SK-N-SH treated with all-trans-retinoic acid at 6 μM for 48 hours (cell line): ENCODE results near the gene FAM83E.

ENCODE experiments used
- ATAC-seq: fragments of 200-7000 bp; cut with Tn5 transposase; 3 replicates; pipeline ENCODE4 v1.9.1; 2020; ENCODE audit warnings: mild to moderate bottlenecking, moderate library complexity
- ARNTL ChIP-seq: fragments of 450-650 bp; formaldehyde crosslinking; IDR thresholded peaks from 2 replicates; pipeline ENCODE4 v1.5.0; 2020; ENCODE audit warnings: low read depth, mild to moderate bottlenecking, moderate library complexity, borderline replicate concordance
- BACH2 ChIP-seq: fragments of 250-450 bp; sonication (Bioruptor Pico); IDR thresholded peaks from 2 replicates; pipeline ENCODE4 v1.9.0; 2021; ENCODE audit warnings: mild to moderate bottlenecking, borderline replicate concordance
- CSDC2 ChIP-seq: fragments of 250-450 bp; sonication (Bioruptor Pico); IDR thresholded peaks from 2 replicates; pipeline ENCODE4 v1.5.0; 2020; ENCODE audit warnings: mild to moderate bottlenecking, moderate library complexity
- CSRNP3 ChIP-seq: fragments of 250-450 bp; sonication (Bioruptor Pico); IDR thresholded peaks from 2 replicates; pipeline ENCODE4 v1.5.1; 2021; ENCODE audit warnings: mild to moderate bottlenecking, moderate library complexity
- GLIS3 ChIP-seq: fragments of 250-450 bp; sonication (Bioruptor Pico); IDR thresholded peaks from 2 replicates; pipeline ENCODE4 v1.5.0; 2020; ENCODE audit warnings: mild to moderate bottlenecking, moderate library complexity
- ISL1 ChIP-seq: fragments of 250-450 bp; sonication (Bioruptor Pico); IDR thresholded peaks from 2 replicates; pipeline ENCODE4 v2.1.2; 2022; ENCODE audit warnings: mild to moderate bottlenecking, moderate library complexity
- OSR1 ChIP-seq: fragments of 250-450 bp; sonication (Bioruptor Pico); IDR thresholded peaks from 2 replicates; pipeline ENCODE4 v1.8.0; 2022; ENCODE audit warnings: moderate library complexity, mild to moderate bottlenecking, inconsistent platforms
- PATZ1 ChIP-seq: fragments of 250-450 bp; sonication (Bioruptor Pico); IDR thresholded peaks from 2 replicates; pipeline ENCODE4 v1.8.0; 2020; ENCODE audit warnings: mild to moderate bottlenecking, moderate library complexity, borderline replicate concordance
- PPARA ChIP-seq: fragments of 250-450 bp; sonication (Bioruptor Pico); IDR thresholded peaks from 2 replicates; pipeline ENCODE4 v1.5.0; 2020; ENCODE audit warnings: mild to moderate bottlenecking, borderline replicate concordance
- SNAI2 ChIP-seq: fragments of 250-450 bp; sonication (Bioruptor Pico); IDR thresholded peaks from 2 replicates; pipeline ENCODE4 v1.5.0; 2020; ENCODE audit warnings: mild to moderate bottlenecking, moderate library complexity
- TOX ChIP-seq: fragments of 250-450 bp; sonication (Bioruptor Pico); IDR thresholded peaks from 2 replicates; pipeline ENCODE4 v1.8.0; 2021; ENCODE audit warnings: mild to moderate bottlenecking, moderate library complexity, borderline replicate concordance
- TSHZ2 ChIP-seq: fragments of 250-450 bp; sonication (Bioruptor Pico); IDR thresholded peaks from 2 replicates; pipeline ENCODE4 v1.5.0; 2020; ENCODE audit warnings: mild to moderate bottlenecking, moderate library complexity
- ZFP30 ChIP-seq: fragments of 450-650 bp; formaldehyde crosslinking; IDR thresholded peaks from 2 replicates; pipeline ENCODE4 v1.5.0; 2022; ENCODE audit warnings: mild to moderate bottlenecking, moderate library complexity
- ZNF70 ChIP-seq: fragments of 450-650 bp; formaldehyde crosslinking; IDR thresholded peaks from 2 replicates; pipeline ENCODE4 v1.5.0; 2020; ENCODE audit warnings: mild to moderate bottlenecking, moderate library complexity
- ZNF8 ChIP-seq: fragments of 450-650 bp; formaldehyde crosslinking; IDR thresholded peaks from 2 replicates; pipeline ENCODE4 v1.5.0; 2020; ENCODE audit warnings: mild to moderate bottlenecking, moderate library complexity
- TF ChIP-seq, protein P1 (sequence below): fragments of 250-450 bp; sonication (Bioruptor Pico); IDR thresholded peaks from 2 replicates; pipeline ENCODE4 v1.8.0; 2021; ENCODE audit warnings: low read depth, mild to moderate bottlenecking, moderate library complexity, borderline replicate concordance

Gene FAM83E

GRCh38 chr19:48634424-48635262 lies 19.8 kb upstream of the FAM83E start:
- ATAC-seq = peak; percentile 40
- no peak for TF ChIP-seq TOX (CRISPR knock-in tag)
- TF ChIP-seq ZFP30 (CRISPR knock-in tag) = no peak
- TF ChIP-seq ARNTL = 0 out of 2 replicates have a peak, but pooled peaks have one; percentile 81
- no peak for TF ChIP-seq PATZ1
- 0 out of 2 replicates have a peak, but pooled peaks have one; percentile 22 for TF ChIP-seq CSRNP3
- TF ChIP-seq GLIS3 = no peak
- TF ChIP-seq, protein P1, sequence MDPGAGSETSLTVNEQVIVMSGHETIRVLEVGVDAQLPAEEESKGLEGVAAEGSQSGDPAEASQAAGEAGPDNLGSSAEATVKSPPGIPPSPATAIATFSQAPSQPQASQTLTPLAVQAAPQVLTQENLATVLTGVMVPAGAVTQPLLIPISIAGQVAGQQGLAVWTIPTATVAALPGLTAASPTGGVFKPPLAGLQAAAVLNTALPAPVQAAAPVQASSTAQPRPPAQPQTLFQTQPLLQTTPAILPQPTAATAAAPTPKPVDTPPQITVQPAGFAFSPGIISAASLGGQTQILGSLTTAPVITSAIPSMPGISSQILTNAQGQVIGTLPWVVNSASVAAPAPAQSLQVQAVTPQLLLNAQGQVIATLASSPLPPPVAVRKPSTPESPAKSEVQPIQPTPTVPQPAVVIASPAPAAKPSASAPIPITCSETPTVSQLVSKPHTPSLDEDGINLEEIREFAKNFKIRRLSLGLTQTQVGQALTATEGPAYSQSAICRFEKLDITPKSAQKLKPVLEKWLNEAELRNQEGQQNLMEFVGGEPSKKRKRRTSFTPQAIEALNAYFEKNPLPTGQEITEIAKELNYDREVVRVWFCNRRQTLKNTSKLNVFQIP (CRISPR knock-in tag) = no peak

DNA sequence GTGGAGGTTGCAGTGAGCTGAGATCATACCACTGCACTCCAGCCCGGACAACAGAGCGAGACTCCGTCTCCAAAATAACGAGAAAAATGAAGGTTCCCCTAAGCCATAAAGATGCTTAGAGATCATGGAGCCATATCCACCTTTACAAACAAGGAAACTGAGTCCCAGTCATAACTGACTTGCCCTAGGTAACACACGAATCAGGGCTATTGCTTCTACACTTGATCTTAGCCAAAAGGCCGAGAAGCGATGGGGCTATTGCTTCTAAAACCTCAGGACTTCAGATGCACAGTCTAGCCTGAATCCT lies 19.1 kb upstream of the FAM83E start:
- TF ChIP-seq TSHZ2 (CRISPR knock-in tag) (no peak), PATZ1 (no peak), ZNF8 (CRISPR knock-in tag) (no peak), OSR1 (no peak), SNAI2 (CRISPR knock-in tag) (no peak), CSDC2 (CRISPR knock-in tag) (no peak), PPARA (CRISPR knock-in tag) (no peak)
- ATAC-seq = no peak

- TF ChIP-seq BACH2 (CRISPR knock-in tag) (no peak), ZNF8 (CRISPR knock-in tag) (no peak), CSDC2 (CRISPR knock-in tag) (no peak), ZNF70 (CRISPR knock-in tag) (no peak), CSRNP3 (no peak), PATZ1 (no peak), ISL1 (no peak)
- ATAC-seq = no peak
Observed at GRCh38 chr19:48633148-48634035, 18.5 kb upstream of the FAM83E start.
